Astrocyte of the cerebellum (primary cell): ENCODE results near the gene SYNPO2L.
"Not testable (repeated sequence)": the region's sequence is repeated elsewhere in the genome, so short reads cannot be mapped to it uniquely, and the experiment has no call there.

ENCODE experiments used
- DNase-seq: peaks from one replicate; pipeline ENCODE4 v3.0.0-alpha.2; 2011; ENCODE audit warnings: low read depth
- H3K4me3 ChIP-seq: 2 replicates; pipeline ENCODE4 v1.5.1; 2011; ENCODE audit warnings: mild to moderate bottlenecking, low read depth, low read length, moderate library complexity
- in situ Hi-C: cut with HindIII; loops from 2 replicates; pipeline ENCODE4 v1.10.0; 2017; ENCODE audit warnings: low sequenced_read_pairs
- TF ChIP-seq, protein P1 (sequence below): IDR thresholded peaks from 2 replicates; pipeline ENCODE4 v1.5.1; 2012; ENCODE audit warnings: low read length, low read depth, moderate library complexity, mild to moderate bottlenecking; ENCODE audit errors: missing control alignments

The SYNPO2L gene

GRCh38 chr10:73629165-73629564 is 26.7 kb downstream of the SYNPO2L start:
- DNase-seq: no peak
- TF ChIP-seq, protein P1, sequence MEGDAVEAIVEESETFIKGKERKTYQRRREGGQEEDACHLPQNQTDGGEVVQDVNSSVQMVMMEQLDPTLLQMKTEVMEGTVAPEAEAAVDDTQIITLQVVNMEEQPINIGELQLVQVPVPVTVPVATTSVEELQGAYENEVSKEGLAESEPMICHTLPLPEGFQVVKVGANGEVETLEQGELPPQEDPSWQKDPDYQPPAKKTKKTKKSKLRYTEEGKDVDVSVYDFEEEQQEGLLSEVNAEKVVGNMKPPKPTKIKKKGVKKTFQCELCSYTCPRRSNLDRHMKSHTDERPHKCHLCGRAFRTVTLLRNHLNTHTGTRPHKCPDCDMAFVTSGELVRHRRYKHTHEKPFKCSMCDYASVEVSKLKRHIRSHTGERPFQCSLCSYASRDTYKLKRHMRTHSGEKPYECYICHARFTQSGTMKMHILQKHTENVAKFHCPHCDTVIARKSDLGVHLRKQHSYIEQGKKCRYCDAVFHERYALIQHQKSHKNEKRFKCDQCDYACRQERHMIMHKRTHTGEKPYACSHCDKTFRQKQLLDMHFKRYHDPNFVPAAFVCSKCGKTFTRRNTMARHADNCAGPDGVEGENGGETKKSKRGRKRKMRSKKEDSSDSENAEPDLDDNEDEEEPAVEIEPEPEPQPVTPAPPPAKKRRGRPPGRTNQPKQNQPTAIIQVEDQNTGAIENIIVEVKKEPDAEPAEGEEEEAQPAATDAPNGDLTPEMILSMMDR: no peak
- in situ Hi-C loops: loop anchor here (5.0 kb wide), 1 partner anchor 97 kb away; no protein-coding TSS in a partner anchor
- no peak overlapping the region for H3K4me3 ChIP-seq

- in situ Hi-C loops: loop anchor here (5.0 kb wide), 1 partner anchor 96 kb away; no protein-coding TSS in a partner anchor
- DNase-seq: no peak
- H3K4me3 ChIP-seq: no peak overlapping the region
- TF ChIP-seq, protein P1: no peak
Observed at GRCh38 chr10:73628405-73628804, 27.4 kb downstream of the SYNPO2L start.

DNA sequence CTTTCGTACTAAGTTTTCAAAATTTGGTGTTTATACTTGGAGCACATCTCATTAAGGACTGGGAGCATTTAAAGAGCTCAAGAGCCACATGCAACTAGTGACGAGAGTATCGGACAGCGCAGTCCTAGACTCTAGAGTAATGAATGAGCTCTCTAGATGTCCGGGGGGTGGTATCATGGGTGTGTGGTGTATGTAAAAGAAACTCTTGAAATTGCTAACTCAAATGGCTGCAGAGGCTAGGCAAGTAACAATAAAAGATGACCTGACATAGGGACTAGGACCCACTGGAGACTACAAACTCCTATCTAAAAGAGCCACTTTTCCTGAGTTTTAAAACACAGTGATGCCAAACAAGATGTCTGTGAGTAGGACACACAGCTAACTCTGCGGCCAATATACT is 28.5 kb downstream of the SYNPO2L start:
- no peak for DNase-seq
- in situ Hi-C loops: loop anchor here (5.0 kb wide), 1 partner anchor 95 kb away; no protein-coding TSS in a partner anchor
- TF ChIP-seq, protein P1: no peak
- no peak overlapping the region for H3K4me3 ChIP-seq

- peak; percentile 97 for DNase-seq
- in situ Hi-C loops: loop anchor here (5.0 kb wide), 1 partner anchor 94 kb away; no protein-coding TSS in a partner anchor
- peak overlapping the region; percentile 93 for H3K4me3 ChIP-seq
- TF ChIP-seq, protein P1: no peak
Observed at GRCh38 chr10:73625884-73626752, 29.7 kb downstream of the SYNPO2L start.

DNA sequence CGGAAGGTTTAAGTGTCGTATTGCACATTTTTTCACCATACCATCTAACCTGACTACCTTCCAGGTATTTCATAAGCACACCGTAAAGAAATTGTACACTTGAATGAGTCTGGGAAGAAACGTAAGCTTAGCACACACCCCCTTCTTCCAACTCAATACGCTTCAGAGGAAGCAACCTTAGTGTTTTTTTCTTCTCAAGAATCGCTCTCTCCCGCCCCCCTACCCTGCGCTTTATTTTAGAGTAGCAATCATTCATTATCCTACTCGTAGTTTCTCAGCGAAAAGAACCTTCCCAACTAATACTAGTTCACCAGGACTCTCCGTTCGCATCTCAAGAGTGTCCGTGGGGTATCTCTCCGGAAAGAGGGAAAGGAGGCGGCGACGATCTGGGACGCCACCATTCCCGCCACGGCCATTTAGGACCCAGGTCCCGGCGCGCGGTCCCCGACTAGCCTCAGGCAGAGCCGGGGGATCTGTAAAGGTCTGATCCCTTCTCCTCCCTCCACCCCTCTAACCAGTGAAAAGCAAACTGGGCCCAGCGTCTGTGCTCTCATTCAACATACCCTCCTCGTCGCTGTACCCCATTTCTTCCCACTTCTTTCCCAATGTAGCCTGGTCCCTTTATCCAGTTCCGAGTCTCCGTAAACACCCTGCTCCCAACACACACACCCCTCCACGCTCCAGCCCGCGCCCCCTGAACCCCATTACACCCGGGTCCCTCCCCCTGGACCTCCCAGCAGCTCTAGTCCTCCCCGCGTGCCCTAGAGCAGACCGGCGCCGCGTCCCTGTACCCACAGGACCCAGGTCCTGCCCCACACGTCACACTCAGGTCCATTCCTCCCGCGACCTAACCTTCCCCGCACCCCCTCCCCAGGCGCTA is 30.6 kb downstream of the SYNPO2L start:
- in situ Hi-C loops: loop anchor here (5.0 kb wide), 1 partner anchor 93 kb away; no protein-coding TSS in a partner anchor
- TF ChIP-seq, protein P1: no peak
- peak overlapping the region; percentile 93 for H3K4me3 ChIP-seq
- no peak for DNase-seq

DNA sequence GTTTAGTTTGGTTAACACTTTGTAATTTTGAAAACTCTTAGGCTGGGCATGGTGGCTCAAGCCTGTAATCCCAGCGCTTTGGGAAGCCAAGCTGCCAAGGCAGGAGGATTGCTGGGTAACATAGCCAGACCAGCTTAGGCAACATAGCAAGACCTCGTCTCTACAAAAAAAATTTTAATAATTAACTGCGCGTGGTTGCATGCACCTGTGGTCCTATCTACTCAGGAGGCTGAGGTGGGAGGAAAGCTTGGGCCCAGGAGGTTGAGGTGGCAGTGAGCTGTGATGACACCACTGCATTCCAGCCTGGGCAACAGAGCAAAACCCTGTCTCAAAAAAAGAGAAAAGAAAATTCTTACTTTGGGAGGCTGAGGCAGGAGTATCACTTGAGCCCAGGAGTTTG is 32.8 kb downstream of the SYNPO2L start:
- in situ Hi-C loops: no loop called here
- H3K4me3 ChIP-seq: no peak overlapping the region
- TF ChIP-seq, protein P1: no peak
- no peak for DNase-seq

GRCh38 chr10:73620974-73621373 is 34.9 kb downstream of the SYNPO2L start:
- in situ Hi-C loops, DNase-seq, H3K4me3 ChIP-seq: not testable (repeated sequence)

GRCh38 chr10:73617143-73617542 is 38.7 kb downstream of the SYNPO2L start:
- in situ Hi-C loops, DNase-seq, H3K4me3 ChIP-seq: not testable (repeated sequence)
